HEK293 (cell line): ENCODE results near the gene SPON1.

Experiments used
- ZBTB7A ChIP-seq: fragments of 450-650 bp; formaldehyde crosslinking; IDR thresholded peaks from 2 replicates; pipeline ENCODE4 v1.5.1; 2016; ENCODE audit warnings: low read depth, missing biosample characterization, missing genetic modification characterization
- ZNF660 ChIP-seq: fragments of 450-650 bp; IDR thresholded peaks from 2 replicates; pipeline ENCODE4 v1.5.1; 2018; ENCODE audit warnings: missing biosample characterization, mild to moderate bottlenecking, missing genetic modification characterization
- TF ChIP-seq, protein P1 (sequence below): fragments of 450-650 bp; formaldehyde crosslinking; IDR thresholded peaks from 2 replicates; pipeline ENCODE4 v1.5.1; 2016; ENCODE audit warnings: missing biosample characterization, missing genetic modification characterization

- TF ChIP-seq, protein P1, sequence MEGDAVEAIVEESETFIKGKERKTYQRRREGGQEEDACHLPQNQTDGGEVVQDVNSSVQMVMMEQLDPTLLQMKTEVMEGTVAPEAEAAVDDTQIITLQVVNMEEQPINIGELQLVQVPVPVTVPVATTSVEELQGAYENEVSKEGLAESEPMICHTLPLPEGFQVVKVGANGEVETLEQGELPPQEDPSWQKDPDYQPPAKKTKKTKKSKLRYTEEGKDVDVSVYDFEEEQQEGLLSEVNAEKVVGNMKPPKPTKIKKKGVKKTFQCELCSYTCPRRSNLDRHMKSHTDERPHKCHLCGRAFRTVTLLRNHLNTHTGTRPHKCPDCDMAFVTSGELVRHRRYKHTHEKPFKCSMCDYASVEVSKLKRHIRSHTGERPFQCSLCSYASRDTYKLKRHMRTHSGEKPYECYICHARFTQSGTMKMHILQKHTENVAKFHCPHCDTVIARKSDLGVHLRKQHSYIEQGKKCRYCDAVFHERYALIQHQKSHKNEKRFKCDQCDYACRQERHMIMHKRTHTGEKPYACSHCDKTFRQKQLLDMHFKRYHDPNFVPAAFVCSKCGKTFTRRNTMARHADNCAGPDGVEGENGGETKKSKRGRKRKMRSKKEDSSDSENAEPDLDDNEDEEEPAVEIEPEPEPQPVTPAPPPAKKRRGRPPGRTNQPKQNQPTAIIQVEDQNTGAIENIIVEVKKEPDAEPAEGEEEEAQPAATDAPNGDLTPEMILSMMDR (tag by site-specific recombination) = no peak
- no peak for TF ChIP-seq ZNF660 (tag by site-specific recombination)
- no peak for TF ChIP-seq ZBTB7A (tag by site-specific recombination)
Measured at GRCh38 chr11:13929395-13929891, 33.1 kb upstream of the SPON1 start.
